T-cell (primary cell): ENCODE data around the gene TIMP2. TPM values are rescaled to one million over a fixed set of nuclear protein-coding genes. Genes with fewer than 3 reads are reported as not detected.

Experiments used
- ATAC-seq, 4 experiments: fragments of 200-7000 bp in 3 of 4; fragments of 150-1000 bp in 1 of 4; cut with Tn5 transposase; replicated peaks in 1 of 4; 1 replicate in 3 of 4; 2 replicates in 1 of 4; pipeline ENCODE4 v1.10.0; 2021; ENCODE audit warnings: moderate library complexity in 3 of 4, mild to moderate bottlenecking in 2 of 4, moderate number of reproducible peaks in 1 of 4
- CTCF ChIA-PET, 2 donors: fragments of 300-600 bp; sonication (Branson Sonifier 250); formaldehyde crosslinking; loops; one replicate each; lab custom pipeline; 2022; ENCODE audit warnings: antibody characterized with exemption in 2 of 2; lab: Charles Lee
- POLR2A ChIA-PET, 2 donors: fragments of 300-600 bp; sonication (Branson Sonifier 250); formaldehyde crosslinking; loops; one replicate each; lab custom pipeline; 2022; ENCODE audit warnings: antibody characterized with exemption in 2 of 2; lab: Charles Lee
- DNase-seq, 35 experiments: peaks; one replicate each; pipeline versions ENCODE4 v3.0.0 to v3.0.0-alpha.2; 2013 to 2023
- H3K27ac ChIP-seq: one replicate; pipeline ENCODE4 v1.5.1; 2013; ENCODE audit warnings: low read length
- H3K27me3 ChIP-seq, 2 experiments: replicated peaks in 1 of 2; 1 replicate in 1 of 2; 2 replicates in 1 of 2; pipeline versions ENCODE4 v1.6.1 to v1.7.0; 2013; ENCODE audit warnings: low read length in 1 of 2, mixed read lengths in 1 of 2; ENCODE audit not compliant: control insufficient read depth in 2 of 2, insufficient read depth in 2 of 2; ENCODE audit errors: extremely low read depth in 1 of 2
- H3K36me3 ChIP-seq, 2 donors: 1 replicate in 1 of 2; 2 replicates in 1 of 2; pipeline versions ENCODE4 v1.6.1 to v1.7.0; 2013; ENCODE audit warnings: low read length in 1 of 2; ENCODE audit not compliant: control insufficient read depth in 2 of 2, insufficient read depth in 1 of 2; ENCODE audit errors: extremely low read depth in 1 of 2
- H3K4me1 ChIP-seq, 2 experiments: 1 replicate in 1 of 2; 2 replicates in 1 of 2; pipeline versions ENCODE4 v1.6.1 to v1.7.0; 2013; ENCODE audit warnings: low read length in 2 of 2, mixed read lengths in 1 of 2; ENCODE audit not compliant: insufficient read depth in 2 of 2, control insufficient read depth in 1 of 2; ENCODE audit errors: extremely low read depth in 1 of 2
- H3K4me3 ChIP-seq, 2 donors: 1 replicate in 1 of 2; 2 replicates in 1 of 2; pipeline versions ENCODE4 v1.5.1 to v1.7.0; 2013; ENCODE audit warnings: mild to moderate bottlenecking in 2 of 2, low read length in 1 of 2, moderate library complexity in 1 of 2; ENCODE audit not compliant: control insufficient read depth in 1 of 2; ENCODE audit errors: extremely low read depth in 1 of 2
- H3K9me3 ChIP-seq: 2 replicates; pipeline ENCODE4 v1.7.0; 2013
- H3K27ac Mint-ChIP-seq, 2 donors: one replicate each; pipeline ENCODE4 v1.8.0; 2020 to 2021; ENCODE audit warnings: mild to moderate bottlenecking in 2 of 2, mixed read lengths in 2 of 2
- H3K27me3 Mint-ChIP-seq, 2 donors: one replicate each; pipeline ENCODE4 v1.8.0; 2021 to 2022; ENCODE audit warnings: mixed read lengths in 2 of 2
- H3K36me3 Mint-ChIP-seq: one replicate; pipeline ENCODE4 v1.8.0; 2021; ENCODE audit warnings: mixed read lengths
- H3K4me1 Mint-ChIP-seq, 3 donors: one replicate each; pipeline ENCODE4 v1.8.0; 2020 to 2022; ENCODE audit warnings: mixed read lengths in 3 of 3, mild to moderate bottlenecking in 1 of 3
- H3K4me3 Mint-ChIP-seq, 3 donors: one replicate each; pipeline ENCODE4 v1.8.0; 2020 to 2022; ENCODE audit warnings: mild to moderate bottlenecking in 3 of 3, mixed read lengths in 3 of 3, moderate library complexity in 3 of 3
- H3K9me3 Mint-ChIP-seq, 3 donors: one replicate each; pipeline ENCODE4 v1.8.0; 2020 to 2022; ENCODE audit warnings: mixed read lengths in 3 of 3
- WGBS: methylation state at CpG from one replicate; pipeline ENCODE4 v1.1.5; 2013; ENCODE audit warnings: missing lambda C conversion rate; ENCODE audit not compliant: insufficient coverage; 5-methylcytosine and 5-hydroxymethylcytosine counted together
- total RNA-seq, 35 experiments: library from RNA in 6 of 35; stranded (reverse) in 6 of 35; fragments of 120-200 nt in 1 of 35; gene quantifications; one replicate each; pipeline versions ENCODE4 v1.2.1 to v1.2.4 and lab custom pipeline; 2013 to 2026

Gene TIMP2
- total RNA-seq, 5 donors from 2014 or later (not counting 1 experiment from before 2014, with no cell fraction given), result 5.1 to 6.7 (median 6.5) TPM

DNA sequence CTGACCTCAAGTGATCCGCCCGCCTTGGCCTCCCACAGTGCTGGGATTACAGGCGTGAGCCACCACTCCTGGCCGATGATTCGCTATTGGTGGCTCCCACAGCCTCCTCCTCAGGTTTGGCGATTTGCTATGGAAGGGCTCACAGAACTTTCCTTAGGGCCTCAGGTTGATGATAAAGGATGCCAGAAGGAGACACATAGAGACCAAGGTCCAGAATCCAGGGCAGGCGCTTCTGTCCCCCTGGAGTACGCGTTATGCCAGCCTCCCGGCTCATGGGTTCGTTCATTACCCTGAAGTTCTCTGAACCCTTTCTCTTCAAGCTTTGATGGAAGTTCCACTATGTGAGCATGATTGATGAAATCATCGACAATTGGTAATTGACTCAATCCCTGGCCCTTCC, 34.6 kb upstream of the TIMP2 start:
- Mint-ChIP-seq H3K27me3 (peaks cover 0 to 7% of the 10 kb centered on the region in 2 donors), H3K27ac (no peak overlapping the region), H3K4me3 (no peak overlapping the region), H3K36me3 (no peaks in the 10 kb centered on the region), H3K4me1 (no peaks in the 10 kb centered on the region), H3K9me3 (no peaks in the 10 kb centered on the region)
- Histone ChIP-seq H3K4me1 (no peaks in the 10 kb centered on the region), H3K9me3 (no peaks in the 10 kb centered on the region), H3K36me3 (no peaks in the 10 kb centered on the region), H3K4me3 (no peak overlapping the region), H3K27me3 (peaks cover 0 to 17% of the 10 kb centered on the region in 2 experiments), H3K27ac (no peak overlapping the region)
- ChIA-PET CTCF (no interaction called here), POLR2A (no interaction called here)
- DNase-seq (no peak), ATAC-seq (no peak)
- 96% methylated on average over 9 of the region's 12 CpGs for WGBS

GRCh38 chr17:78958641-78959127, 33.5 kb upstream of the TIMP2 start:
- Mint-ChIP-seq H3K4me3 (no peak overlapping the region), H3K4me1 (no peaks in the 10 kb centered on the region), H3K36me3 (no peaks in the 10 kb centered on the region), H3K9me3 (no peaks in the 10 kb centered on the region), H3K27me3 (peaks cover 0 to 7% of the 10 kb centered on the region in 2 donors), H3K27ac (no peak overlapping the region)
- H3K4me1 ChIP-seq, result no peaks in the 10 kb centered on the region
- ATAC-seq (no peak), DNase-seq (no peak)
- no peak overlapping the region for H3K4me3 ChIP-seq
- WGBS, result 90% methylated on average over 6 of the region's 7 CpGs
- H3K9me3 ChIP-seq, result no peaks in the 10 kb centered on the region
- no peak overlapping the region for H3K27ac ChIP-seq
- no peaks in the 10 kb centered on the region for H3K36me3 ChIP-seq
- H3K27me3 ChIP-seq, result peaks cover 0 to 20% of the 10 kb centered on the region in 2 experiments
- ChIA-PET CTCF (interaction anchor here in 1 of 2 donors (0.7 kb wide), 1 partner anchor 16 kb away, joined by 5 read pairs; no protein-coding TSS in a partner anchor), POLR2A (no interaction called here)

GRCh38 chr17:78957128-78957527, 31.9 kb upstream of the TIMP2 start:
- H3K4me1 Mint-ChIP-seq, result no peaks in the 10 kb centered on the region
- no peaks in the 10 kb centered on the region for H3K9me3 Mint-ChIP-seq
- Histone ChIP-seq H3K27ac (no peak overlapping the region), H3K4me3 (no peak overlapping the region), H3K27me3 (peaks cover 0 to 27% of the 10 kb centered on the region in 2 experiments), H3K36me3 (no peaks in the 10 kb centered on the region), H3K9me3 (no peaks in the 10 kb centered on the region), H3K4me1 (no peaks in the 10 kb centered on the region)
- POLR2A ChIA-PET, result no interaction called here
- no peaks in the 10 kb centered on the region for H3K36me3 Mint-ChIP-seq
- ATAC-seq (no peak), DNase-seq (no peak)
- WGBS, result 88% methylated on average over 11 of the region's 12 CpGs
- no peak overlapping the region for H3K4me3 Mint-ChIP-seq
- CTCF ChIA-PET, result no interaction called here
- H3K27me3 Mint-ChIP-seq, result peaks cover 0 to 12% of the 10 kb centered on the region in 2 donors
- H3K27ac Mint-ChIP-seq, result no peak overlapping the region

- Mint-ChIP-seq H3K27ac (no peak overlapping the region), H3K27me3 (peaks cover 0 to 12% of the 10 kb centered on the region in 2 donors), H3K4me1 (no peaks in the 10 kb centered on the region), H3K9me3 (peaks cover 0 to 3% (median 0%) of the 10 kb centered on the region in 3 donors), H3K4me3 (no peak overlapping the region), H3K36me3 (no peaks in the 10 kb centered on the region)
- DNase-seq (no peak), ATAC-seq (no peak)
- Histone ChIP-seq H3K27me3 (peaks cover 0 to 30% of the 10 kb centered on the region in 2 experiments), H3K4me1 (no peaks in the 10 kb centered on the region), H3K27ac (no peak overlapping the region), H3K4me3 (no peak overlapping the region), H3K9me3 (no peaks in the 10 kb centered on the region), H3K36me3 (no peaks in the 10 kb centered on the region)
- ChIA-PET POLR2A (no interaction called here), CTCF (no interaction called here)
- 81% methylated on average over 7 of the region's 11 CpGs for WGBS
These were observed 31.1 kb upstream of the TIMP2 start for GRCh38 chr17:78956254-78956653.

- H3K27ac ChIP-seq, result no peak overlapping the region
- CTCF ChIA-PET, result no interaction called here
- ATAC-seq (no peak), DNase-seq (no peak)
- peaks cover 3% of the 10 kb centered on the region for H3K36me3 Mint-ChIP-seq
- WGBS, result 76% methylated on average over 13 of the region's 14 CpGs
- POLR2A ChIA-PET, result no interaction called here
- peaks cover 0 to 12% of the 10 kb centered on the region in 2 donors for H3K27me3 Mint-ChIP-seq
- peaks cover 0 to 34% of the 10 kb centered on the region in 2 experiments for H3K27me3 ChIP-seq
- no peaks in the 10 kb centered on the region for H3K4me1 ChIP-seq
- peaks cover 8 to 18% (median 9%) of the 10 kb centered on the region in 3 donors for H3K9me3 Mint-ChIP-seq
- no peak overlapping the region for H3K4me3 Mint-ChIP-seq
- H3K27ac Mint-ChIP-seq, result no peak overlapping the region
- peaks cover 0 to 5% of the 10 kb centered on the region in 2 donors for H3K36me3 ChIP-seq
- H3K4me1 Mint-ChIP-seq, result no peaks in the 10 kb centered on the region
- H3K9me3 ChIP-seq, result no peaks in the 10 kb centered on the region
- H3K4me3 ChIP-seq, result no peak overlapping the region
These were observed 29.5 kb upstream of the TIMP2 start for GRCh38 chr17:78954684-78955083.

GRCh38 chr17:78953356-78954350, 28.5 kb upstream of the TIMP2 start:
- POLR2A ChIA-PET, result no interaction called here

More at GRCh38 chr17:78953356-78954350, 28.5 kb upstream of the TIMP2 start:
- Histone ChIP-seq H3K9me3 (no peaks in the 10 kb centered on the region), H3K4me3 (no peak overlapping the region), H3K27me3 (peaks cover 0 to 34% of the 10 kb centered on the region in 2 experiments), H3K36me3 (peaks cover 0 to 5% of the 10 kb centered on the region in 2 donors), H3K27ac (no peak overlapping the region), H3K4me1 (no peaks in the 10 kb centered on the region)
- WGBS, result 85% methylated on average over 26 of the region's 29 CpGs
- H3K27me3 Mint-ChIP-seq, result peaks cover 0 to 9% of the 10 kb centered on the region in 2 donors
- CTCF ChIA-PET, result no interaction called here
- H3K4me3 Mint-ChIP-seq, result no peak overlapping the region
- peaks cover 8 to 18% (median 9%) of the 10 kb centered on the region in 3 donors for H3K9me3 Mint-ChIP-seq
- peaks cover 3% of the 10 kb centered on the region for H3K36me3 Mint-ChIP-seq
- H3K4me1 Mint-ChIP-seq, result no peaks in the 10 kb centered on the region
- ATAC-seq (no peak), DNase-seq (no peak)
- H3K27ac Mint-ChIP-seq, result no peak overlapping the region
